Hepatocyte (in vitro differentiated cells): Measurements from ENCODE around the gene FNDC3B. TPM values are rescaled to one million over a fixed set of nuclear protein-coding genes. Genes with fewer than 3 reads are reported as not detected.
A peak's percentile ranks its signal among the peaks of the same experiment; 100 is the strongest.

Experiments used
- DNase-seq: peaks from one replicate; pipeline ENCODE4 v3.0.0-alpha.2; 2016; ENCODE audit warnings: low spot score
- H2AFZ ChIP-seq: fragments of 200-600 bp; sonication (generic); 2 replicates; pipeline ENCODE4 v1.6.0; 2016; ENCODE audit warnings: antibody characterized with exemption, mild to moderate bottlenecking
- H3K27ac ChIP-seq: fragments of 200-600 bp; sonication (generic); 2 replicates; pipeline ENCODE4 v1.5.1; 2016; ENCODE audit warnings: mild to moderate bottlenecking
- H3K27me3 ChIP-seq: fragments of 200-600 bp; sonication (generic); 2 replicates; pipeline ENCODE4 v1.6.1; 2016
- H3K36me3 ChIP-seq: fragments of 200-600 bp; sonication (generic); replicated peaks from 2 replicates; pipeline ENCODE4 v1.5.1; 2016; ENCODE audit warnings: low read depth; ENCODE audit not compliant: insufficient read depth
- H3K4me1 ChIP-seq: fragments of 200-600 bp; sonication (generic); 2 replicates; pipeline ENCODE4 v1.5.1; 2016; ENCODE audit warnings: mild to moderate bottlenecking, moderate library complexity; ENCODE audit not compliant: insufficient read depth
- H3K4me2 ChIP-seq: fragments of 200-600 bp; sonication (generic); 2 replicates; pipeline ENCODE4 v1.6.0; 2016
- H3K4me3 ChIP-seq: fragments of 200-600 bp; sonication (generic); 2 replicates; pipeline ENCODE4 v1.5.1; 2016; ENCODE audit warnings: mild to moderate bottlenecking
- H3K79me2 ChIP-seq: fragments of 200-600 bp; sonication (generic); 2 replicates; pipeline ENCODE4 v1.6.0; 2017; ENCODE audit warnings: mild to moderate bottlenecking
- H3K9me2 ChIP-seq: fragments of 200-600 bp; sonication (generic); replicated peaks from 2 replicates; pipeline ENCODE4 v1.6.0; 2017; ENCODE audit warnings: mild to moderate bottlenecking; ENCODE audit not compliant: insufficient read depth
- H3K9me3 ChIP-seq: fragments of 200-600 bp; sonication (generic); 2 replicates; pipeline ENCODE4 v1.5.1; 2016; ENCODE audit warnings: low read depth, mild to moderate bottlenecking
- H4K20me1 ChIP-seq: fragments of 200-600 bp; sonication (generic); 2 replicates; pipeline ENCODE4 v1.6.0; 2016; ENCODE audit warnings: mild to moderate bottlenecking; ENCODE audit not compliant: insufficient read depth, poor library complexity, severe bottlenecking
- EZH2 ChIP-seq: fragments of 200-600 bp; sonication (generic); IDR thresholded peaks from 2 replicates; pipeline ENCODE4 v1.6.1; 2016; ENCODE audit warnings: antibody characterized with exemption, mild to moderate bottlenecking, borderline replicate concordance
- EZH2phosphoT487 ChIP-seq: fragments of 200-600 bp; sonication (generic); IDR thresholded peaks from one replicate; pipeline ENCODE4 v1.6.1; 2018; ENCODE audit warnings: antibody characterized with exemption, mild to moderate bottlenecking, low read depth, moderate library complexity; ENCODE audit not compliant: unreplicated experiment, severe bottlenecking
- WGBS: methylation state at CpG from one replicate; pipeline ENCODE4 v1.1.6; 2016; ENCODE audit warnings: low lambda C conversion rate; ENCODE audit errors: missing lambda C conversion rate; 5-methylcytosine and 5-hydroxymethylcytosine counted together
- polyA plus RNA-seq: library from polyadenylated mRNA; unstranded; fragments of >200 nt; fragmentation: Nextera tagmentation; extraction: Ambion mirVana; gene quantifications from 2 replicates; pipeline ENCODE4 v1.2.1, GENCODE V29; 2016
- total RNA-seq: library from RNA; depleted of rRNA; stranded (reverse); fragments of >200 nt; gene quantifications from 2 replicates; pipeline ENCODE4 v1.2.3, GENCODE V29; 2014
- TF ChIP-seq, protein P1 (sequence below): fragments of 200-600 bp; sonication (generic); IDR thresholded peaks from 2 replicates; pipeline ENCODE4 v1.5.1; 2016; ENCODE audit warnings: antibody characterized with exemption, mild to moderate bottlenecking; ENCODE audit not compliant: poor library complexity

The FNDC3B gene
- total and polyA plus RNA-seq, 2 experiments from 2014 or later = 61.2 to 113 TPM

DNA sequence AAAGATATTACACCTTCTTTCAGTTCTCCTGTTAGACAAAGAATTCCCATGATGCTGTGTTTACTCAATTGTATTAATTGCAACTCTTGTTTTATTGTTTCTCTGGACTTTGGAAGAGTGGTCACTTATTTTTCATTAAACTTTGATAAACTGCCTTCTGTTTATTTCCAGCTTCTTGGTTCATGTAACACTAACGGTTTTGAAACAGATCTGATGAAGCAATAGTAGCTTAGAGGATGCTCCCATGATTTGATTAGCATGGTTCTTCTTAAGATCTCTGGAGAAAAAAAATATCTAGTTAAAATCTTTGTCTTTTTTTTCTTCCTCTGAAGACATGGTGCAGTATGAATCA is 90.1 kb downstream of the FNDC3B start:
- DNase-seq = no peak
- no peaks in the 10 kb centered on the region for H3K9me2 ChIP-seq
- peaks cover 53% of the 10 kb centered on the region for H3K4me1 ChIP-seq
- no peak overlapping the region for H3K4me3 ChIP-seq
- no peaks in the 10 kb centered on the region for H4K20me1 ChIP-seq
- peaks cover 79% of the 10 kb centered on the region for H3K79me2 ChIP-seq
- no peaks in the 10 kb centered on the region for H3K36me3 ChIP-seq
- TF ChIP-seq EZH2phosphoT487 = no peak
- TF ChIP-seq EZH2 = no peak
- TF ChIP-seq, protein P1, sequence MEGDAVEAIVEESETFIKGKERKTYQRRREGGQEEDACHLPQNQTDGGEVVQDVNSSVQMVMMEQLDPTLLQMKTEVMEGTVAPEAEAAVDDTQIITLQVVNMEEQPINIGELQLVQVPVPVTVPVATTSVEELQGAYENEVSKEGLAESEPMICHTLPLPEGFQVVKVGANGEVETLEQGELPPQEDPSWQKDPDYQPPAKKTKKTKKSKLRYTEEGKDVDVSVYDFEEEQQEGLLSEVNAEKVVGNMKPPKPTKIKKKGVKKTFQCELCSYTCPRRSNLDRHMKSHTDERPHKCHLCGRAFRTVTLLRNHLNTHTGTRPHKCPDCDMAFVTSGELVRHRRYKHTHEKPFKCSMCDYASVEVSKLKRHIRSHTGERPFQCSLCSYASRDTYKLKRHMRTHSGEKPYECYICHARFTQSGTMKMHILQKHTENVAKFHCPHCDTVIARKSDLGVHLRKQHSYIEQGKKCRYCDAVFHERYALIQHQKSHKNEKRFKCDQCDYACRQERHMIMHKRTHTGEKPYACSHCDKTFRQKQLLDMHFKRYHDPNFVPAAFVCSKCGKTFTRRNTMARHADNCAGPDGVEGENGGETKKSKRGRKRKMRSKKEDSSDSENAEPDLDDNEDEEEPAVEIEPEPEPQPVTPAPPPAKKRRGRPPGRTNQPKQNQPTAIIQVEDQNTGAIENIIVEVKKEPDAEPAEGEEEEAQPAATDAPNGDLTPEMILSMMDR = no peak
- H3K4me2 ChIP-seq = peak overlapping the region; percentile 23
- 44% methylated on average over 1 of the region's 1 CpG for WGBS
- H3K27me3 ChIP-seq = no peaks in the 10 kb centered on the region
- H3K9me3 ChIP-seq = no peaks in the 10 kb centered on the region
- H2AFZ ChIP-seq = no peak overlapping the region
- H3K27ac ChIP-seq = peak overlapping the region; percentile 72

DNA sequence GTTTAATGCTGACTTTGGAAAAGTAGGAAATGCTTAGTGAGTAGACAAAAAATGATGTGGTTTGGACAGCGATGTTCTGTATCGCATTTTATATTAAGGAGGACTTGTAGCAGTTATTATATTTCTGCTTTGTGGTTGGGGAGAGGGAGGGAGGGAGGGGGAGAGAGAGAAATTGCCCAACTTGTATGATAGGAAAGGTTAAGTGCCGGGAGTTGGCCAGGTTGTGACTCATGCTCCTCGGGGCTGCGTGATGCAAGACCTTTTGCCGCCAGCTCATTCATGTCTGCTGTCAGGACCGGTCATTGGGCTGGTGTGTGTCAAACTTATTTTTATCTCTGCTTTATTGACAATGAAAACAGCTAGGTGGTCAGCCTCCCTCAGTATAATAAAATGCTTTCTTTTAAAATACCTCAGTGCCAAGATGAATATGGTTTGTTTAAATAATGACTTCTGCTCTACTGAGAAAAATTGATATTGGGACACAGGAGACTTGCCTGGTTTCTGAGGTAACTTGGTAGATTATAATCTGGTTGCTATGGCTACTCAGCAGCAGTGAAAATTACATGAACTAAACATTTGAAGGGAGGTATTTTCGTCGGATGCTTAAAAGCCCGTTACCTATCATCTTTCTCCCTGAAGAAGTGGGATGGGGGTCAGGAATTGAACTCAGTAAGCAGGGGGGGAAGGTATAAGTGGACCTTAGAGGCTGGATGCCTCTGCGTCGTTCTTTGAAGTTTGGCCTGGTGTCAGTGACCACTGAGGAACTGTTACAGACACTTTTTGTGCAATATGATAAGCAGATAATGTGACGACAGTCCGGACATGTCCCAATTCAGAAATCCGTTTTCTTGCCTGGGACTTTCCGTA is 90.7 kb downstream of the FNDC3B start:
- H3K4me1 ChIP-seq = peaks cover 53% of the 10 kb centered on the region

DNA sequence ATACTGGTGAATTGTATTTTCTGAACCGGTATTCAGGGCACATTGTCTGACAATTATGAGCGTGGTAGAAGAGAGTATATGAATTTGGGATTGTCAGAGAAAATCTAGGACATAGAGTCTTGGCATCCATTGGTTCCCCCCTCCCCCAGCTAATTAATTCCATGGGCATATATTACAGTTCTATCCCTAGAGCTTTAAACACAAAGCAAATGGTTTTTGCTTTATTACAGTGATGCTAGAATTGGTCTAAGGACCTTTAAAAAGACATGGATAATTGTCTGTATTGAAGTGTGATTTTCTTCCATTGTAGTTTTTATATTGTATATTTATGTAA is 91.3 kb downstream of the FNDC3B start:
- H3K79me2 ChIP-seq = peaks cover 80% of the 10 kb centered on the region
- H3K36me3 ChIP-seq = no peaks in the 10 kb centered on the region
- 77% methylated on average over 2 of the region's 2 CpGs for WGBS
- no peaks in the 10 kb centered on the region for H4K20me1 ChIP-seq
- no peak for DNase-seq
- TF ChIP-seq EZH2 = no peak
- TF ChIP-seq EZH2phosphoT487 = no peak
- TF ChIP-seq, protein P1 = no peak
- H3K4me3 ChIP-seq = no peak overlapping the region
- no peaks in the 10 kb centered on the region for H3K27me3 ChIP-seq
- H3K9me3 ChIP-seq = no peaks in the 10 kb centered on the region
- peak overlapping the region; percentile 13 for H3K4me2 ChIP-seq
- no peak overlapping the region for H2AFZ ChIP-seq
- H3K27ac ChIP-seq = peak overlapping the region; percentile 72
- H3K9me2 ChIP-seq = no peaks in the 10 kb centered on the region
- peaks cover 53% of the 10 kb centered on the region for H3K4me1 ChIP-seq

More for the DNA sequence above, 90.7 kb downstream of the FNDC3B start:
- no peaks in the 10 kb centered on the region for H3K27me3 ChIP-seq
- H3K79me2 ChIP-seq = peaks cover 79% of the 10 kb centered on the region
- H3K27ac ChIP-seq = peak overlapping the region; percentile 72
- peak; percentile 92 for DNase-seq
- TF ChIP-seq EZH2phosphoT487 (no peak), EZH2 (no peak)
- TF ChIP-seq, protein P1 = no peak
- H3K4me3 ChIP-seq = no peak overlapping the region
- 57% methylated on average over 16 of the region's 16 CpGs for WGBS
- H4K20me1 ChIP-seq = no peaks in the 10 kb centered on the region
- H2AFZ ChIP-seq = no peak overlapping the region
- no peaks in the 10 kb centered on the region for H3K9me2 ChIP-seq
- H3K4me2 ChIP-seq = peak overlapping the region; percentile 23
- H3K36me3 ChIP-seq = no peaks in the 10 kb centered on the region
- no peaks in the 10 kb centered on the region for H3K9me3 ChIP-seq
